Upper lobe of left lung (tissue), 6 donors: ENCODE data around the gene TCEAL1. TPM values are rescaled to one million over a fixed set of nuclear protein-coding genes. Genes with fewer than 3 reads are reported as not detected.
"Not testable (repeated sequence)": the region's sequence is repeated elsewhere in the genome, so short reads cannot be mapped to it uniquely, and the experiment has no call there.

Experiments
- ATAC-seq, 2 donors: fragments of 200-7000 bp; cut with Tn5 transposase; one replicate each; pipeline ENCODE4 v1.9.1; 2022; ENCODE audit warnings: mild to moderate bottlenecking in 2 of 2, moderate library complexity in 2 of 2; ENCODE audit not compliant: low FRiP score in 2 of 2
- DNase-seq, 2 donors: peaks; one replicate each; pipeline ENCODE4 v3.0.0-alpha.2; 2019 to 2020
- H3K27ac ChIP-seq, 4 donors: fragments of 200-600 bp; sonication (generic); one replicate each; pipeline ENCODE4 v1.5.1; 2016 to 2019
- H3K27me3 ChIP-seq, 4 donors: fragments of 200-600 bp; sonication (generic); one replicate each; pipeline ENCODE4 v1.5.1; 2017 to 2019
- H3K36me3 ChIP-seq, 4 donors: fragments of 200-600 bp; sonication (generic); one replicate each; pipeline ENCODE4 v1.5.1; 2016 to 2019
- H3K4me1 ChIP-seq, 4 donors: fragments of 200-600 bp; sonication (generic); one replicate each; pipeline ENCODE4 v1.5.1; 2018 to 2019
- H3K4me3 ChIP-seq, 4 donors: fragments of 200-600 bp; sonication (generic); one replicate each; pipeline ENCODE4 v1.5.1; 2017 to 2019; ENCODE audit warnings: mild to moderate bottlenecking in 2 of 4, moderate library complexity in 1 of 4
- H3K9me3 ChIP-seq, 4 donors: fragments of 200-600 bp; sonication (generic); one replicate each; pipeline ENCODE4 v1.5.1; 2018 to 2019
- CTCF ChIP-seq, 6 experiments: fragments of 450-650 bp in 4 of 6; fragments of 200-600 bp in 2 of 6; sonication (generic) in 2 of 6; IDR thresholded peaks; one replicate each; pipeline ENCODE4 v1.5.1; 2016 to 2019; ENCODE audit warnings: antibody characterized with exemption in 6 of 6
- EP300 ChIP-seq, 4 donors: sonication (generic); formaldehyde crosslinking; IDR thresholded peaks; one replicate each; pipeline ENCODE4 v1.5.1; 2017; ENCODE audit warnings: antibody characterized with exemption in 4 of 4, control low read depth in 2 of 4
- POLR2A ChIP-seq, 4 donors: fragments of 450-650 bp; IDR thresholded peaks; one replicate each; pipeline ENCODE4 v1.5.1; 2016 to 2017; ENCODE audit warnings: antibody characterized with exemption in 4 of 4, mild to moderate bottlenecking in 2 of 4
- POLR2AphosphoS5 ChIP-seq, 2 donors: sonication (generic); formaldehyde crosslinking; IDR thresholded peaks; one replicate each; pipeline ENCODE4 v1.5.1; 2017; ENCODE audit warnings: antibody characterized with exemption in 2 of 2
- WGBS, 2 donors: methylation state at CpG; one replicate each; pipeline ENCODE4 v1.1.5; 2017 to 2018; 5-methylcytosine and 5-hydroxymethylcytosine counted together
- total RNA-seq, 6 donors: library from RNA; depleted of rRNA in 4 of 6; stranded (reverse); fragments of >200 nt in 4 of 6; gene quantifications; one replicate each; pipeline versions ENCODE4 v1.1.0 to v1.2.1, GENCODE V29; 2016 to 2021
- donor health status: DM: no; HTN: no; CAD: no; lungs with moderate emphysema.
- donor health status: DM: no; HTN: yes; CAD: no; lungs with severe emphysema.

Gene TCEAL1
- total RNA-seq, 6 donors from 2014 or later: 26.9 to 62.1 (median 48.6) TPM

- Histone ChIP-seq H3K36me3 (no peaks in the 10 kb centered on the region), H3K27ac (no peak overlapping the region), H3K9me3 (no peaks in the 10 kb centered on the region), H3K4me1 (peaks cover 0 to 3% (median 0%) of the 10 kb centered on the region in 4 donors), H3K4me3 (no peak overlapping the region), H3K27me3 (no peaks in the 10 kb centered on the region)
- ATAC-seq (no peak), DNase-seq (no peak)
- TF ChIP-seq CTCF (IDR thresholded peaks at IDR 0.05): no peak
- WGBS, 2 donors: 91% methylated on average over 5 of the region's 5 CpGs; no CpG with 5 or more reads in 1 of the 2 donors
Measured at GRCh38 chrX:103631145-103631544, 2.4 kb downstream of the TCEAL1 start.

GRCh38 chrX:103635436-103635835 lies 6.7 kb downstream of the TCEAL1 start:
- no peaks in the 10 kb centered on the region for H3K9me3 ChIP-seq
- no peak for DNase-seq
- no peaks in the 10 kb centered on the region for H3K27me3 ChIP-seq
- H3K27ac ChIP-seq: no peak overlapping the region
- H3K4me3 ChIP-seq: no peak overlapping the region
- no peak for TF ChIP-seq POLR2AphosphoS5 (IDR thresholded peaks at IDR 0.05)
- no peak for TF ChIP-seq CTCF (IDR thresholded peaks at IDR 0.05)
- TF ChIP-seq POLR2A (IDR thresholded peaks at IDR 0.05): no peak
- TF ChIP-seq EP300 (IDR thresholded peaks at IDR 0.05): no peak
- ATAC-seq: no peak
- 50 to 77% methylated on average over 2 of the region's 2 CpGs for WGBS, 2 donors
- H3K4me1 ChIP-seq: no peaks in the 10 kb centered on the region
- no peaks in the 10 kb centered on the region for H3K36me3 ChIP-seq

- no peaks in the 10 kb centered on the region for H3K9me3 ChIP-seq
- H3K4me3 ChIP-seq: no peak overlapping the region
- no peak for DNase-seq
- H3K27me3 ChIP-seq: no peaks in the 10 kb centered on the region
- ATAC-seq: no peak
- no peaks in the 10 kb centered on the region for H3K36me3 ChIP-seq
- no peak for TF ChIP-seq POLR2AphosphoS5 (IDR thresholded peaks at IDR 0.05)
- H3K4me1 ChIP-seq: no peaks in the 10 kb centered on the region
- 56 to 86% methylated on average over 2 of the region's 2 CpGs for WGBS, 2 donors
- H3K27ac ChIP-seq: no peak overlapping the region
Measured at GRCh38 chrX:103637604-103638338, 9.0 kb downstream of the TCEAL1 start.

GRCh38 chrX:103638479-103639346 lies 9.9 kb downstream of the TCEAL1 start:
- H3K4me3 ChIP-seq, DNase-seq: not testable (repeated sequence)
- peak in 1 of 2 donors; percentile 50 for ATAC-seq

GRCh38 chrX:103640401-103641155 lies 11.8 kb downstream of the TCEAL1 start:
- TF ChIP-seq POLR2A (IDR thresholded peaks at IDR 0.05) (no peak), EP300 (IDR thresholded peaks at IDR 0.05) (no peak), CTCF (IDR thresholded peaks at IDR 0.05) (no peak), POLR2AphosphoS5 (IDR thresholded peaks at IDR 0.05) (no peak)
- H3K27me3 ChIP-seq: no peaks in the 10 kb centered on the region
- H3K4me3 ChIP-seq: no peak overlapping the region
- no peak overlapping the region for H3K27ac ChIP-seq
- DNase-seq: no peak
- WGBS, 2 donors: 68 to 85% methylated on average over 4 of the region's 4 CpGs
- H3K36me3 ChIP-seq: no peaks in the 10 kb centered on the region
- no peaks in the 10 kb centered on the region for H3K9me3 ChIP-seq
- ATAC-seq: no peak
- no peaks in the 10 kb centered on the region for H3K4me1 ChIP-seq

More at GRCh38 chrX:103638479-103639346, 9.9 kb downstream of the TCEAL1 start:
- H3K36me3 ChIP-seq, H3K4me1 ChIP-seq, H3K9me3 ChIP-seq, H3K27ac ChIP-seq, H3K27me3 ChIP-seq: not testable (repeated sequence)
- 47% methylated on average over 6 of the region's 6 CpGs; no CpG with 5 or more reads in 1 of the 2 donors for WGBS, 2 donors
